PC-9 (cell line): ENCODE measurements around the gene DSC1.

ENCODE experiments used
- EZH2 ChIP-seq: fragments of 200-600 bp; sonication (generic); IDR thresholded peaks from 2 replicates; pipeline ENCODE4 v1.8.0; 2017; ENCODE audit warnings: antibody characterized with exemption, low read depth
- TF ChIP-seq, protein P1 (sequence below): fragments of 200-600 bp; sonication (generic); conservative IDR thresholded peaks from 2 replicates; pipeline ENCODE4 v1.6.1; 2017; ENCODE audit warnings: mixed run types, antibody characterized with exemption, mild to moderate bottlenecking, moderate library complexity

GRCh38 chr18:31207391-31207790 is 44.7 kb upstream of the DSC1 start:
- TF ChIP-seq, protein P1, sequence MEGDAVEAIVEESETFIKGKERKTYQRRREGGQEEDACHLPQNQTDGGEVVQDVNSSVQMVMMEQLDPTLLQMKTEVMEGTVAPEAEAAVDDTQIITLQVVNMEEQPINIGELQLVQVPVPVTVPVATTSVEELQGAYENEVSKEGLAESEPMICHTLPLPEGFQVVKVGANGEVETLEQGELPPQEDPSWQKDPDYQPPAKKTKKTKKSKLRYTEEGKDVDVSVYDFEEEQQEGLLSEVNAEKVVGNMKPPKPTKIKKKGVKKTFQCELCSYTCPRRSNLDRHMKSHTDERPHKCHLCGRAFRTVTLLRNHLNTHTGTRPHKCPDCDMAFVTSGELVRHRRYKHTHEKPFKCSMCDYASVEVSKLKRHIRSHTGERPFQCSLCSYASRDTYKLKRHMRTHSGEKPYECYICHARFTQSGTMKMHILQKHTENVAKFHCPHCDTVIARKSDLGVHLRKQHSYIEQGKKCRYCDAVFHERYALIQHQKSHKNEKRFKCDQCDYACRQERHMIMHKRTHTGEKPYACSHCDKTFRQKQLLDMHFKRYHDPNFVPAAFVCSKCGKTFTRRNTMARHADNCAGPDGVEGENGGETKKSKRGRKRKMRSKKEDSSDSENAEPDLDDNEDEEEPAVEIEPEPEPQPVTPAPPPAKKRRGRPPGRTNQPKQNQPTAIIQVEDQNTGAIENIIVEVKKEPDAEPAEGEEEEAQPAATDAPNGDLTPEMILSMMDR, result no peak
- no peak for TF ChIP-seq EZH2
